Effector memory CD4-positive, alpha-beta T cell (primary cell): ENCODE data around the gene NFKBIL1.
"Not testable (repeated sequence)": the region's sequence is repeated elsewhere in the genome, so short reads cannot be mapped to it uniquely, and the experiment has no call there.

Experiments
- DNase-seq, 3 donors: peaks; one replicate each; pipeline ENCODE4 v3.0.0-alpha.2; 2020
- H3K27ac ChIP-seq: 2 replicates; pipeline ENCODE4 v1.7.0; 2013; ENCODE audit warnings: mild to moderate bottlenecking, low read length, moderate library complexity; ENCODE audit not compliant: insufficient read depth, poor library complexity, severe bottlenecking
- H3K27me3 ChIP-seq: replicated peaks from 2 replicates; pipeline ENCODE4 v1.7.0; 2013; ENCODE audit warnings: mild to moderate bottlenecking, low read length; ENCODE audit not compliant: insufficient read depth, control insufficient read depth, poor library complexity, severe bottlenecking
- H3K36me3 ChIP-seq: 2 replicates; pipeline ENCODE4 v1.7.0; 2013; ENCODE audit warnings: mild to moderate bottlenecking, low read length, moderate library complexity; ENCODE audit not compliant: control insufficient read depth, insufficient read depth
- H3K4me1 ChIP-seq: 2 replicates; pipeline ENCODE4 v1.7.0; 2013; ENCODE audit warnings: low read length, mild to moderate bottlenecking; ENCODE audit not compliant: control insufficient read depth, insufficient read depth, poor library complexity, severe bottlenecking
- H3K4me3 ChIP-seq: 2 replicates; pipeline ENCODE4 v1.7.0; 2013; ENCODE audit warnings: low read length, low read depth, mild to moderate bottlenecking; ENCODE audit not compliant: insufficient read depth, poor library complexity, severe bottlenecking
- H3K9me3 ChIP-seq: 2 replicates; pipeline ENCODE4 v1.7.0; 2013; ENCODE audit warnings: mild to moderate bottlenecking, low read length, moderate library complexity; ENCODE audit not compliant: control insufficient read depth
- total RNA-seq, 3 donors: gene quantifications; one replicate each; lab custom pipeline; 2026; lab: John Stamatoyannopoulos, UW

NFKBIL1 gene, protein sequence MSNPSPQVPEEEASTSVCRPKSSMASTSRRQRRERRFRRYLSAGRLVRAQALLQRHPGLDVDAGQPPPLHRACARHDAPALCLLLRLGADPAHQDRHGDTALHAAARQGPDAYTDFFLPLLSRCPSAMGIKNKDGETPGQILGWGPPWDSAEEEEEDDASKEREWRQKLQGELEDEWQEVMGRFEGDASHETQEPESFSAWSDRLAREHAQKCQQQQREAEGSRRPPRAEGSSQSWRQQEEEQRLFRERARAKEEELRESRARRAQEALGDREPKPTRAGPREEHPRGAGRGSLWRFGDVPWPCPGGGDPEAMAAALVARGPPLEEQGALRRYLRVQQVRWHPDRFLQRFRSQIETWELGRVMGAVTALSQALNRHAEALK
- 4.9 to 8.5 (median 8.5) reads per million in 3 donors for total RNA-seq

DNA sequence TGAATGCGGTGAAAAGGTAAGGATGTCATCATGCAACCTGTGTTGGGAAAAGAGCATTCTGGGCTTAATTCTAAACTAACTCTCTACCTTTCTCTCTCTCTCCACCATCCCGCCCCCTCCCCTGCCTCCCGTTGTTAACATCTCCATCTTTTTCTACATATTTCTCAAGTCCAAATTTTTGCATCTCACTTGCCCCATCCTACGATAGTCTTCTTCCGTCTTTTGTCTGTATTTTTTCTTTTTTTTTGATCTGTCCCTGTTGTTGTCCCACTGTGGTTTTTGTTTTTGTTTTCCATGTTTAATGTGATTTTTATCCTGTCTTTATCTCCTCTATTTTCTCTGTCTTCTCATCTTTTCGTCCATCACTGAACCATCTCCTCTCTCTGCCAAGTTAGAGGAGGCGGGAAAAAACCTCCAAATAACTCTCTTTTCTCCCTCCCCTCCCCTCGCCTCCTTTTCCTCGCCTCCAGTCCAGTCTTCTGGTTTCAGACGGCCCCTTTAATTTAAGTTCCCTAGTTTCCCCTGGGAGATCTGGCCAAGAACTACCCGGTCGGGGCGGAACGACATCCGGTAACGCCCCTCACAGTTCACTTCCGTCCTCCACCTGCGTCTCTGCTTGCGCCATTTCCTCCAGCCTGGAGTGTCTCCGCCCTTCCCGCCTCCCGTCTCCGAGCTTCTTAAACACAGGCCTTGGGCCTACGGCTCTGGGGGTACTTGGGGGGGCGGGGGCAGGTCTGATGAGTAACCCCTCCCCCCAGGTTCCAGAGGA, at the start of gene NFKBIL1:
Gene NFKBIL1, plus strand, starts transcription at position 651 of the 769 bp plus-strand sequence. Its CDS starts 87 bp downstream, at position 738.
- peak; percentile 75 to 84 (median 83) for DNase-seq
- H3K4me1 ChIP-seq, result peaks cover 20% of the 10 kb centered on the region

DNA sequence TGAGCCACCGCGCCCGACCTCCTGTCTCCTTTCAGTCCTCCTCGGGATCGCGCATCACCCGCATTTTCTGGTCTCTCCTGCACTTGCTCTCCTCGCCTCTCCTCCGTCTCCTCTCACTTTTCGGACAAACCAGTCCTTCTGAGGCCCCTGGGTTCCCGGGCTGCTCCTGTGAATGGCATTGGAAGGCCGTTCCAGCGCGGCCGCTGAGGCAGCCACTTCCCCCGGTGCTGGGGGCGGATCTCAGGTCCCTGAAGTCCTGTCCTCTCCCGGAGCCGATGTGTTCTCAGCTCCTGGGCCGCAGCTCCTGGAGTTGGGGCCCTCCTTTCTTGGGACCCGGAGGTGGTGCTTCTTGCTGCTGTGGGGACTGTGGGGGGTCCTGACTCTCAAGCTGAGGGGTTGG, 48.7 kb upstream of the NFKBIL1 start:
- Histone ChIP-seq H3K36me3 (no peaks in the 10 kb centered on the region), H3K27me3 (no peaks in the 10 kb centered on the region), H3K27ac (no peak overlapping the region), H3K4me3 (no peak overlapping the region), H3K9me3 (no peaks in the 10 kb centered on the region), H3K4me1 (peaks cover 29% of the 10 kb centered on the region)
- no peak for DNase-seq

More for the DNA sequence above, at the start of gene NFKBIL1:
- Histone ChIP-seq H3K9me3 (no peaks in the 10 kb centered on the region), H3K4me3 (peak within 1 kb of the TSS; percentile 15), H3K27me3 (no peaks in the 10 kb centered on the region), H3K36me3 (no peaks in the 10 kb centered on the region), H3K27ac (peak within 1 kb of the TSS; percentile 76)

DNA sequence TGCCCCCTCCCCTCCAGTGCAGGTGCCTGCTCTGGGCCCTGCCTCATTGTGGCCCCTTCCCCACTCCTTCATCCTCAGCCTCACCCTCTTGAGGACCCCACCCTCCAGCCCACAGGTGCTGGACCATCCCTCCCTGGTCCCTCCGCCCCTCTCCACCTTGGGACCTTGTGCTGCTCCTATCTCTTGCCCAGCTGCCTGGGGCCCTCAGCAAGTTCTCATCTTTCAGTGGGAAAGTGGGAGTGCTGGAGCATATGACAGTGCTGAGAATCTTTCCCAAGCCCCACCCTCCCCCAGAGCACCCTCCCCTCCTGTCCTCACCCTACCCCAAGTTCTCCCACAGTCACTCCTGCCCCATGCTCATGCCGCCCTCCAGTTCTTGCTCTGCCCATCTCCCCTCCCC, 47.8 kb upstream of the NFKBIL1 start:
- DNase-seq, H3K9me3 ChIP-seq, H3K27ac ChIP-seq, H3K36me3 ChIP-seq, H3K4me3 ChIP-seq, H3K27me3 ChIP-seq: not testable (repeated sequence)
- H3K4me1 ChIP-seq, result peaks cover 29% of the 10 kb centered on the region

DNA sequence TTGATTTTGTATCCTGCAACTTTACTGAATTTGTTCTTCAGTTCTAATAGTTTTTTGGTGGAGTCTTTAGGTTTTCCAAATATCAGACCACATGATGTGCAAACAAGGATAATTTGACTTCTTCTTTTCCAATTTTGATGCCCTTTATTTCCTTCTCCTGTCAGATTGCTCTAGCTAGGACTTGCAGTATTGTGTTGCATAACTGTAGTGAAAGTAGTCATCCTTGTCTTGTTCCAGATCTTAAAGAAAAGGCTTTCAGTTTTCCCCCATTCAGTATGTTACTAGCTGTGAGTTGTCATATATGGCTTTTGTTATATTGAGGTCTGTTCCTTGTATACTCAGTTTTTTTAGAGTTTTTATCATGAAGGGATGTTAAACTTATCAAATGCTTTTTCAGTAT, 44.8 kb upstream of the NFKBIL1 start:
- Histone ChIP-seq H3K4me1 (peaks cover 8% of the 10 kb centered on the region), H3K36me3 (peaks cover 21% of the 10 kb centered on the region), H3K27me3 (no peaks in the 10 kb centered on the region), H3K4me3 (no peak overlapping the region), H3K27ac (no peak overlapping the region), H3K9me3 (no peaks in the 10 kb centered on the region)
- no peak for DNase-seq

DNA sequence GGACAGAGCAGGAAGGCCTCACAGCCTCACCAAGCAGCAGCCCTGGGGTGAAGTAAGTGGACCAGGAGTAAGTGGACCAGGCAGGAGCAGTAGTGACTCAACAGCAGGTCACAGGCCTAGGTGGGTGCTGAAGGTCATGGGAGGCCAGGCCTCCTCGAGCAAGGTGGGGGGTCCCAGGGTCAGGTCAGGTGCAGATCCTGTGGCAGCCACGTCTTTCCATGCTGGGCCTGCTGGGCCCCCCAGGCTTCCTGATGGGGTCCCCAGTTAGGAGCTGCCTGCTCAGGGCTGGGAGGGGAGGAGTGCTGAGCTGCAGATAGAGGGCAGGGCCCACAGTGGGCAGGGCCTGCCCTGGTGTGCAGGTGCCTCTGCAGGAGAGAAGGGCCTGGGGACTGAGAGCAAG, 38.4 kb upstream of the NFKBIL1 start:
- not testable (repeated sequence) for DNase-seq, H3K9me3 ChIP-seq, H3K4me3 ChIP-seq, H3K4me1 ChIP-seq, H3K27ac ChIP-seq, H3K27me3 ChIP-seq
- peaks cover 50% of the 10 kb centered on the region for H3K36me3 ChIP-seq

DNA sequence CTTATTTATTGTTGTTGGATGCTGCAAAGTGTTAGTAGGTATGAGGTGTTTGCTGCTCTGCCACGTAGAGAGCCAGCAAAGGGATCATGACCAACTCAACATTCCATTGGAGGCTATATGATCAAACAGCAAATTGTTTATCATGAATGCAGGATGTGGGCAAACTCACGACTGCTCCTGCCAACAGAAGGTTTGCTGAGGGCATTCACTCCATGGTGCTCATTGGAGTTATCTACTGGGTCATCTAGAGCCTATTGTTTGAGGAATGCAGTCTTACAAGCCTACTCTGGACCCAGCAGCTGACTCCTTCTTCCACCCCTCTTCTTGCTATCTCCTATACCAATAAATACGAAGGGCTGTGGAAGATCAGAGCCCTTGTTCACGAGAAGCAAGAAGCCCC, 37.4 kb upstream of the NFKBIL1 start:
- Histone ChIP-seq H3K36me3 (peaks cover 50% of the 10 kb centered on the region), H3K9me3 (no peaks in the 10 kb centered on the region), H3K27me3 (no peaks in the 10 kb centered on the region), H3K4me1 (no peaks in the 10 kb centered on the region), H3K4me3 (no peak overlapping the region), H3K27ac (no peak overlapping the region)
- DNase-seq, result no peak

DNA sequence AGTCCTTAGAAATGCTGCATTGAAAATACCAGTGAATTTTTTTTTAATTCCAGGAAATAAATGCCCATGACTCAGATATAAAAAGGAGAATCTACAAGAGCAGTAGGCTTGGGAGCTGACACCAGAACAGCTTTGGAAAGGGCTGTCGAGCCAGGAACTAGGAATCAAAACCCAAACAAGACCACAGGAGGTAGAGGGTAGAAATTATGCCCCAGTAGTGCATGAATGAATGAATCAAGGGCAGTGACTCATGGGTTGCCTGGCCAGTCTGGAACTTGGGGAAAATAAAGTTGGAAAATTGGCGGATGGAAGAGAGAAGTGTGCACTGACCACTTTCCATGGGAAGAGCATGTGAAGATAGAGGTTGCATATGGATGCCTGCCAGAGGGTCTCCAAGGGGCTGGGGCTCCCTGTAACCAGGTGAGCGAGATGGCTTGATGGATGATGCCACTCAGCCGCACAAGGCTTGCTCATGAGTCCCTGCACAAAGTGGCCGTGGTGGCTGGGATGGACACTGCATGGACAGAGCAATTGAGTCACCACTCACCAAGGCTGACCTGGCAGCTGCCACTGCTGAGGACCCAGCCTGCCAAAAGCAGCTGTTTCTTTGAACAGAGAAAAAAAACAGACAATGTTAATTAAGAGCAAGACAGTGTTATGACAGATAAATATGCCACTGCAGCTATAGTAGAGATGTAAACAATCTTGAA, 33.8 kb upstream of the NFKBIL1 start:
- Histone ChIP-seq H3K27me3 (no peaks in the 10 kb centered on the region), H3K36me3 (peaks cover 21% of the 10 kb centered on the region), H3K4me3 (no peak overlapping the region), H3K27ac (no peak overlapping the region), H3K9me3 (no peaks in the 10 kb centered on the region), H3K4me1 (no peaks in the 10 kb centered on the region)
- DNase-seq, result no peak

DNA sequence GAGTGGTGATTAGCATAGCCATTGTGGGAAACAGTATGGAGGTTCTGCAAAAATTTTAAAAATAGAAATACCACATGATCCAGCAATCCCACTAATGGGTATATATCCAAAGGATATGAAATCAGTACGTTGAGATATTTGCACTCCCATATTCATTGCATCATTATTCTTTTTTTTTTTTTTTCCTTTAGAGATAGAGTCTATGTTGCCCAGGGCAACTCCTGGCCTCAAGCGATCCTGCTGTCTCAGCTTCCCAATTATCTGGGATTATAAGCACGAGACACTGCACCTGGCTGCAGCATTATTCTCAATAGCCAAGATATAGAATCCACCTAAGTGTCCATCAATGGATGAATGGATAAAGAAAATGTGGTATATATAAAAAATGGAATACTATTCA, 25.6 kb upstream of the NFKBIL1 start:
- Histone ChIP-seq H3K9me3 (no peaks in the 10 kb centered on the region), H3K27me3 (no peaks in the 10 kb centered on the region), H3K4me1 (no peaks in the 10 kb centered on the region), H3K4me3 (no peak overlapping the region), H3K36me3 (no peaks in the 10 kb centered on the region), H3K27ac (no peak overlapping the region)
- DNase-seq, result no peak

DNA sequence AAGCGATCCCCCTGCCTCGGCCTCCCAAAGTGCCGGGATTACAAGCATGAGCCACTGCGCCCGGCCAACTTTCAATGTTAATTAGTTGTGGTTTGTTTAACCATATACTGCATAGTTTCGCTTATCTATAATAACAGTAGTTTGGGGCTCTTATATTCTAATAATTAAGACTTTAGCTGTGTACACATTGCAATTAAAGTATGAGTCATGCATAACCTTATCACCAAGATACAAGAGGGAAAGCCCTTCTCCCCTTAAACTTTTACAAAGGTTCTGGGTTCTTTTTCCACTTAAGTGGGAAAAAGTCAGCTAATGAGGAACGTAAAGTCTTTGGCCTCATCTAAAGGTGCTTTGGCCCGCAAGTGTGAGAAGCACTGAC, 21.9 kb upstream of the NFKBIL1 start:
- Histone ChIP-seq H3K4me1 (no peaks in the 10 kb centered on the region), H3K27me3 (no peaks in the 10 kb centered on the region), H3K27ac (no peak overlapping the region), H3K9me3 (no peaks in the 10 kb centered on the region), H3K4me3 (no peak overlapping the region), H3K36me3 (peaks cover 10% of the 10 kb centered on the region)
- DNase-seq, result no peak
